WI38 (cell line): ENCODE measurements around the gene AKT3.
"Not testable (repeated sequence)": the region's sequence is repeated elsewhere in the genome, so short reads cannot be mapped to it uniquely, and the experiment has no call there.

Experiments used
- H3K4me3 ChIP-seq: 2 replicates; pipeline ENCODE4 v1.5.1; 2011; ENCODE audit warnings: low read depth, mild to moderate bottlenecking, control low read depth, low read length
- CTCF ChIP-seq: IDR thresholded peaks from 2 replicates; pipeline ENCODE4 v1.5.1; 2012; ENCODE audit warnings: low read depth, mild to moderate bottlenecking, control low read depth, low read length

AKT3 gene

GRCh38 chr1:243841507-243841906 lies 8.5 kb downstream of the AKT3 start:
- TF ChIP-seq CTCF = no peak
- H3K4me3 ChIP-seq = 0 out of 2 replicates have a peak overlapping the region, but pooled peaks have one; percentile 15

GRCh38 chr1:243837907-243838535 lies 12.0 kb downstream of the AKT3 start:
- H3K4me3 ChIP-seq = no peak overlapping the region
- no peak for TF ChIP-seq CTCF

GRCh38 chr1:243834130-243834529 lies 15.9 kb downstream of the AKT3 start:
- no peak overlapping the region for H3K4me3 ChIP-seq
- no peak for TF ChIP-seq CTCF

- no peak overlapping the region for H3K4me3 ChIP-seq
- TF ChIP-seq CTCF = no peak
Measured at GRCh38 chr1:243831463-243831862, 18.6 kb downstream of the AKT3 start.

- H3K4me3 ChIP-seq = no peak overlapping the region
- no peak for TF ChIP-seq CTCF
Measured at GRCh38 chr1:243827206-243827605, 22.8 kb downstream of the AKT3 start.

- H3K4me3 ChIP-seq = not testable (repeated sequence)
Measured at GRCh38 chr1:243824907-243825306, 25.1 kb downstream of the AKT3 start.

- no peak for TF ChIP-seq CTCF
- H3K4me3 ChIP-seq = no peak overlapping the region
Measured at GRCh38 chr1:243821177-243821680, 28.8 kb downstream of the AKT3 start.

GRCh38 chr1:243819438-243819839 lies 30.6 kb downstream of the AKT3 start:
- TF ChIP-seq CTCF = no peak
- no peak overlapping the region for H3K4me3 ChIP-seq
